Nephron progenitor cell (in vitro differentiated cells): Measurements from ENCODE around the gene MARCHF10.

Experiments
- DNase-seq: peaks from one replicate; pipeline ENCODE4 v3.0.0; 2021
- H3K27ac Mint-ChIP-seq: 2 replicates; pipeline ENCODE4 v1.8.0; 2021; ENCODE audit warnings: mild to moderate bottlenecking, moderate library complexity, mixed read lengths
- H3K27me3 Mint-ChIP-seq: 2 replicates; pipeline ENCODE4 v1.8.0; 2021; ENCODE audit warnings: mild to moderate bottlenecking, low read depth, mixed read lengths; ENCODE audit not compliant: poor library complexity
- H3K36me3 Mint-ChIP-seq: 2 replicates; pipeline ENCODE4 v1.8.0; 2021; ENCODE audit warnings: low read depth, mixed read lengths
- H3K4me1 Mint-ChIP-seq: 2 replicates; pipeline ENCODE4 v1.8.0; 2021; ENCODE audit warnings: mixed read lengths
- H3K4me3 Mint-ChIP-seq: 2 replicates; pipeline ENCODE4 v1.8.0; 2021; ENCODE audit warnings: mild to moderate bottlenecking, moderate library complexity, mixed read lengths
- H3K9me3 Mint-ChIP-seq: 2 replicates; pipeline ENCODE4 v1.8.0; 2021; ENCODE audit warnings: mild to moderate bottlenecking, moderate library complexity, mixed read lengths
- CTCF ChIP-seq: fragments of 200-600 bp; sonication (generic); IDR thresholded peaks from 2 replicates; pipeline ENCODE4 v1.5.0; 2021; ENCODE audit warnings: antibody characterized with exemption

MARCHF10 gene

GRCh38 chr17:62723842-62724241 lies 84.3 kb downstream of the MARCHF10 start:
- Mint-ChIP-seq H3K27me3 (peaks cover 18% of the 10 kb centered on the region), H3K4me1 (peaks cover 25% of the 10 kb centered on the region), H3K4me3 (peak overlapping the region; percentile 20), H3K27ac (no peak overlapping the region), H3K36me3 (peaks cover 9% of the 10 kb centered on the region), H3K9me3 (peaks cover 23% of the 10 kb centered on the region)
- DNase-seq: no peak
- TF ChIP-seq CTCF: no peak

- Mint-ChIP-seq H3K27me3 (peaks cover 18% of the 10 kb centered on the region), H3K9me3 (peaks cover 24% of the 10 kb centered on the region), H3K4me1 (peaks cover 37% of the 10 kb centered on the region), H3K27ac (no peak overlapping the region), H3K36me3 (peaks cover 9% of the 10 kb centered on the region), H3K4me3 (no peak overlapping the region)
- no peak for TF ChIP-seq CTCF
- no peak for DNase-seq
Measured at GRCh38 chr17:62722625-62723024, 85.5 kb downstream of the MARCHF10 start.

GRCh38 chr17:62720126-62720850 lies 87.8 kb downstream of the MARCHF10 start:
- no peak for DNase-seq
- Mint-ChIP-seq H3K27ac (no peak overlapping the region), H3K4me1 (peaks cover 48% of the 10 kb centered on the region), H3K9me3 (peaks cover 24% of the 10 kb centered on the region), H3K36me3 (peaks cover 9% of the 10 kb centered on the region), H3K4me3 (no peak overlapping the region), H3K27me3 (peaks cover 15% of the 10 kb centered on the region)
- peak; percentile 14 for TF ChIP-seq CTCF

GRCh38 chr17:62719586-62719985 lies 88.5 kb downstream of the MARCHF10 start:
- no peak overlapping the region for H3K27ac Mint-ChIP-seq
- H3K36me3 Mint-ChIP-seq: peaks cover 9% of the 10 kb centered on the region
- no peak overlapping the region for H3K4me3 Mint-ChIP-seq
- TF ChIP-seq CTCF: no peak
- peaks cover 13% of the 10 kb centered on the region for H3K27me3 Mint-ChIP-seq
- peaks cover 46% of the 10 kb centered on the region for H3K4me1 Mint-ChIP-seq
- no peak for DNase-seq
- H3K9me3 Mint-ChIP-seq: peaks cover 24% of the 10 kb centered on the region

- peaks cover 9% of the 10 kb centered on the region for H3K36me3 Mint-ChIP-seq
- peaks cover 24% of the 10 kb centered on the region for H3K9me3 Mint-ChIP-seq
- peaks cover 13% of the 10 kb centered on the region for H3K27me3 Mint-ChIP-seq
- DNase-seq: no peak
- no peak overlapping the region for H3K4me3 Mint-ChIP-seq
- peaks cover 46% of the 10 kb centered on the region for H3K4me1 Mint-ChIP-seq
- TF ChIP-seq CTCF: no peak
- no peak overlapping the region for H3K27ac Mint-ChIP-seq
Measured at GRCh38 chr17:62718429-62718828, 89.7 kb downstream of the MARCHF10 start.

GRCh38 chr17:62717889-62718288 lies 90.2 kb downstream of the MARCHF10 start:
- H3K27me3 Mint-ChIP-seq: peaks cover 13% of the 10 kb centered on the region
- H3K9me3 Mint-ChIP-seq: peaks cover 24% of the 10 kb centered on the region
- H3K4me1 Mint-ChIP-seq: peaks cover 47% of the 10 kb centered on the region
- no peak for TF ChIP-seq CTCF
- peak overlapping the region; percentile 19 for H3K27ac Mint-ChIP-seq
- DNase-seq: no peak
- H3K36me3 Mint-ChIP-seq: peaks cover 9% of the 10 kb centered on the region
- no peak overlapping the region for H3K4me3 Mint-ChIP-seq
